Measurements from ENCODE around the gene PTPRN.
A peak's percentile ranks its signal among the peaks of the same experiment; 100 is the strongest.
"Not testable (repeated sequence)": the region's sequence is repeated elsewhere in the genome, so short reads cannot be mapped to it uniquely, and the experiment has no call there.

Gene PTPRN

GRCh38 chr2:219266886-219267285 is 42.3 kb downstream of the PTPRN start:
- no peak for DNase-seq

GRCh38 chr2:219266232-219266631 is 43.0 kb downstream of the PTPRN start:
- no peak for DNase-seq

- no peak for DNase-seq
These were observed 48.0 kb downstream of the PTPRN start for GRCh38 chr2:219261024-219261855.

GRCh38 chr2:219258942-219259341 is 50.3 kb downstream of the PTPRN start:
- DNase-seq: not testable (repeated sequence)

- DNase-seq: peak; percentile 34
These were observed 54.5 kb downstream of the PTPRN start for GRCh38 chr2:219254590-219255201.

- peak; percentile 92 for DNase-seq
These were observed 55.2 kb downstream of the PTPRN start, which contains the start of gene TUBA4A for GRCh38 chr2:219253753-219254589. TUBA4A (minus strand) TSS chr2:219253918; CDS start chr2:219253858, 60 bp downstream.

GRCh38 chr2:219252900-219253752 is 56.1 kb downstream of the PTPRN start, which contains the start of gene TUBA4B:
TUBA4B (plus strand) TSS chr2:219253243; CDS start chr2:219253408, 165 bp downstream.
- DNase-seq: peak; percentile 29

GRCh38 chr2:219252570-219252899 is 56.7 kb downstream of the PTPRN start:
- no peak for DNase-seq

GRCh38 chr2:219252084-219252483 is 57.1 kb downstream of the PTPRN start:
- DNase-seq: peak; percentile 19

GRCh38 chr2:219251656-219252055 is 57.5 kb downstream of the PTPRN start:
- DNase-seq: no peak

GRCh38 chr2:219250049-219250781 is 59.0 kb downstream of the PTPRN start:
- DNase-seq: no peak

GRCh38 chr2:219249203-219249980 is 59.8 kb downstream of the PTPRN start:
- peak; percentile 20 for DNase-seq

GRCh38 chr2:219248845-219249202 is 60.4 kb downstream of the PTPRN start:
- no peak for DNase-seq

GRCh38 chr2:219247678-219248642 is 61.2 kb downstream of the PTPRN start:
- peak; percentile 51 for DNase-seq

GRCh38 chr2:219246559-219246958 is 62.6 kb downstream of the PTPRN start:
- DNase-seq: no peak

- DNase-seq: no peak
These were observed 63.3 kb downstream of the PTPRN start for GRCh38 chr2:219245899-219246230.

- DNase-seq: peak; percentile 82
These were observed 63.9 kb downstream of the PTPRN start, which contains the start of the genes GLB1L and STK16 for GRCh38 chr2:219245148-219245898. GLB1L (minus strand) TSS chr2:219245444; CDS start chr2:219243573, 1,871 bp downstream. STK16 (plus strand) TSS chr2:219245479; CDS start chr2:219246000, 521 bp downstream.

GRCh38 chr2:219244789-219245147 is 64.4 kb downstream of the PTPRN start:
- DNase-seq: no peak

GRCh38 chr2:219243291-219243761 is 65.9 kb downstream of the PTPRN start:
- DNase-seq: no peak

All from effector CD4-positive, alpha-beta T cell (primary cell).